ENCODE results near the gene LURAP1L.

Gene LURAP1L

GRCh38 chr9:12737871-12738270, 36.9 kb upstream of the LURAP1L start:
- TF ChIP-seq, protein P1, sequence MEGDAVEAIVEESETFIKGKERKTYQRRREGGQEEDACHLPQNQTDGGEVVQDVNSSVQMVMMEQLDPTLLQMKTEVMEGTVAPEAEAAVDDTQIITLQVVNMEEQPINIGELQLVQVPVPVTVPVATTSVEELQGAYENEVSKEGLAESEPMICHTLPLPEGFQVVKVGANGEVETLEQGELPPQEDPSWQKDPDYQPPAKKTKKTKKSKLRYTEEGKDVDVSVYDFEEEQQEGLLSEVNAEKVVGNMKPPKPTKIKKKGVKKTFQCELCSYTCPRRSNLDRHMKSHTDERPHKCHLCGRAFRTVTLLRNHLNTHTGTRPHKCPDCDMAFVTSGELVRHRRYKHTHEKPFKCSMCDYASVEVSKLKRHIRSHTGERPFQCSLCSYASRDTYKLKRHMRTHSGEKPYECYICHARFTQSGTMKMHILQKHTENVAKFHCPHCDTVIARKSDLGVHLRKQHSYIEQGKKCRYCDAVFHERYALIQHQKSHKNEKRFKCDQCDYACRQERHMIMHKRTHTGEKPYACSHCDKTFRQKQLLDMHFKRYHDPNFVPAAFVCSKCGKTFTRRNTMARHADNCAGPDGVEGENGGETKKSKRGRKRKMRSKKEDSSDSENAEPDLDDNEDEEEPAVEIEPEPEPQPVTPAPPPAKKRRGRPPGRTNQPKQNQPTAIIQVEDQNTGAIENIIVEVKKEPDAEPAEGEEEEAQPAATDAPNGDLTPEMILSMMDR (IDR thresholded peaks at IDR 0.05; ENCODE audit: borderline replicate concordance, control extremely low read depth, extremely low read depth, insufficient read depth, missing control alignments), result no peak
- DNase-seq (ENCODE audit: low spot score), result no peak
- in situ Hi-C loops (cut with MboI; ENCODE audit: low sequenced_read_pairs, unreplicated experiment), result no loop called here

GRCh38 chr9:12739014-12739652, 35.7 kb upstream of the LURAP1L start:
- in situ Hi-C loops (cut with MboI; ENCODE audit: low sequenced_read_pairs, unreplicated experiment), result no loop called here
- DNase-seq (ENCODE audit: low spot score), result no peak

GRCh38 chr9:12740845-12741244, 34.0 kb upstream of the LURAP1L start:
- in situ Hi-C loops (cut with MboI; ENCODE audit: low sequenced_read_pairs, unreplicated experiment), result no loop called here
- TF ChIP-seq, protein P1 (IDR thresholded peaks at IDR 0.05; ENCODE audit: borderline replicate concordance, control extremely low read depth, extremely low read depth, insufficient read depth, missing control alignments), result no peak
- DNase-seq (ENCODE audit: low spot score), result no peak

More at GRCh38 chr9:12739014-12739652, 35.7 kb upstream of the LURAP1L start:
- TF ChIP-seq, protein P1 (IDR thresholded peaks at IDR 0.05; ENCODE audit: borderline replicate concordance, control extremely low read depth, extremely low read depth, insufficient read depth, missing control alignments), result no peak

- TF ChIP-seq, protein P1 (IDR thresholded peaks at IDR 0.05; ENCODE audit: borderline replicate concordance, control extremely low read depth, extremely low read depth, insufficient read depth, missing control alignments), result no peak
- in situ Hi-C loops (cut with MboI; ENCODE audit: low sequenced_read_pairs, unreplicated experiment), result no loop called here
- no peak for DNase-seq (ENCODE audit: low spot score)
Observed at GRCh38 chr9:12748016-12748415, 26.8 kb upstream of the LURAP1L start.

GRCh38 chr9:12748954-12749353, 25.9 kb upstream of the LURAP1L start:
- TF ChIP-seq, protein P1 (IDR thresholded peaks at IDR 0.05; ENCODE audit: borderline replicate concordance, control extremely low read depth, extremely low read depth, insufficient read depth, missing control alignments), result no peak
- in situ Hi-C loops (cut with MboI; ENCODE audit: low sequenced_read_pairs, unreplicated experiment), result no loop called here
- no peak for DNase-seq (ENCODE audit: low spot score)

DNA sequence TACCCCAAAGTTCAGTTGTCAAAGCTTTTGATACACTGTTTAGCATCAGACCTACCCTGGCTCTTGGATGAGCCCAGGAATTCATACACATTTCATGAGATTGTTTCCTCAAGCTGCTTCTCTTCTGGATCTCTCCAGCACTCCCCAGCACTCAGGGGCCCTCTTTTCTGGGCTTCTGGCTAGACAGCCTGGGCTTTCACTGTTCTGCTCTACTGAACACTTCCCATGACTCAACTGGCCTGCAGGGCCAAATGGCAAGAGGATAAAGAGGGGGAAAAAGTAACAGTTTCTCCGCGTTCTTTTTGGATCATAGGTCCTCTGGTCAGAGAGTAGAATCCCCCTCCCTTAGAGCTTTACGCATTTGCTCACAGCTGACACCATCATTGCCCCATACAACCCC, 20.9 kb upstream of the LURAP1L start:
- TF ChIP-seq, protein P1 (IDR thresholded peaks at IDR 0.05; ENCODE audit: borderline replicate concordance, control extremely low read depth, extremely low read depth, insufficient read depth, missing control alignments), result no peak
- in situ Hi-C loops (cut with MboI; ENCODE audit: low sequenced_read_pairs, unreplicated experiment), result no loop called here
- DNase-seq (ENCODE audit: low spot score), result no peak
